GM18505 (cell line): ENCODE results near the gene ARL5B.

Experiments
- ATAC-seq: cut with Tn5 transposase; IDR thresholded peaks from one replicate; pipeline ENCODE4 v1.9.1; 2021; ENCODE audit not compliant: unreplicated experiment
- POLR2A ChIP-seq: IDR thresholded peaks from 4 replicates; pipeline ENCODE4 v1.6.1; 2011; ENCODE audit warnings: borderline replicate concordance; ENCODE audit not compliant: insufficient read depth, insufficient read length; ENCODE audit errors: extremely low read depth

Gene ARL5B

DNA sequence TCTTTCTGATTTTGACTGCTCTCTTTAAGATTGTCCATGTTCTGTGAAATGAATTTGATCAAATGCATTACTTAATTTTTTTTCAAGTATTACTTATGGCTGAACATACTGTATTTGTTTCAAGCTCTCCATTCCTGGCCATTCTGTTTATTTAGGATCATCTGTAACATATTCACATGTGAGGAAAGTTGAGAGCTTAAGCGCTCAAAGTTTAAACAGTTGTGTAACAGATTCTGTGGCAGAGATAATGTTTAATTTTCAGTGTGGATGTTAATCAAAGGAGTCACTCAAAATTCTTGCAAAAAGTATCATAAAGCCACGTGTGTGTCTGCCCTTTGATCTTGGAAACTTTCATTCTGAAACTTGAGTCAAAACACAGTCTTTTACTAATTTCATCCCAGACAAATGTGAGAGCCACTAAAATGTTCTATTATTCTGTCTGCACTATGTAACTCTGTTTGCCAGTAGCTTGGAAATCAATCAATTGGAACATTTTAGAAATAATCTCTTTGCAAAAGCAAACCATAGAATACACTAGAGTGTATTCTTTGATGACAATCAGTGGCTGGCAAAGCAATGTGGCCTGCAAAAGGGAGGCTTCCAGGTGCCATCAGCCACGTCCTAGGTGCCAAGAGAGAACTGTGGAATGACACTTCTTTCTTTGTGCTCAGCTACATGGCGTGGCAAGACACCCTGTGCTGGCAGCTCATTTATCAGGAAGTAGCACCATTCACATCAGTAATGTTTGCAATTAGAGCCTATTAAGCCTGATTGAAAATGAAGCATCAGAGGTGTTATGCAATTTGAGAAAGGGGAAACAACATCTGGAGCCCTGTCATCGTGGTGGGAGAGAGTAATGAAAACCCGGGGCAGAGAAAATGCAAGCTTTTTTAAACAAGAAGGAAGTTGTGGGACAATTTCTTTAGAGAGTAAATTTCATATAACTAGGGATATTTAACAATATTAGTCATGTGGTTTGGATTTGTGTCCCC, 40.9 kb downstream of the ARL5B start:
- no peak for TF ChIP-seq POLR2A
- ATAC-seq, result no peak

DNA sequence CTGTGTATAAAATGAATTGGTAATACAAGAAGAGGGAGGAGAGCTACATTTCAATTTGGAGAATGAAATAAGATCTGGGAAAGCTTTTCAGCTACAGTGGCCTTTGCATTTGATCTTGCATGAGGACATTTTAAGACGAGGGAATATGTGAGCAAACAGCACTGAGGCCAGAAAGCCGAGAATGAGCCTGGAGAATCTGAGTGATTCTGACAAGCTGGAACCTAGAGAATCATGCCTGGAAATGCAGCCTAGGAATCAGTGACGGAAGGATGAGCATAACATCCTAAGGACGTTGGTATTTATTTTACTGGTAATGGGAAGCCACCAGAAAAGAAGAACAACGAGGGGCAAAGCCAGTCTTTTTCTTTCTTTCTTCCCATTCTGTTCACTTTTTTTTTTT, 44.3 kb downstream of the ARL5B start:
- TF ChIP-seq POLR2A, result no peak
- no peak for ATAC-seq

DNA sequence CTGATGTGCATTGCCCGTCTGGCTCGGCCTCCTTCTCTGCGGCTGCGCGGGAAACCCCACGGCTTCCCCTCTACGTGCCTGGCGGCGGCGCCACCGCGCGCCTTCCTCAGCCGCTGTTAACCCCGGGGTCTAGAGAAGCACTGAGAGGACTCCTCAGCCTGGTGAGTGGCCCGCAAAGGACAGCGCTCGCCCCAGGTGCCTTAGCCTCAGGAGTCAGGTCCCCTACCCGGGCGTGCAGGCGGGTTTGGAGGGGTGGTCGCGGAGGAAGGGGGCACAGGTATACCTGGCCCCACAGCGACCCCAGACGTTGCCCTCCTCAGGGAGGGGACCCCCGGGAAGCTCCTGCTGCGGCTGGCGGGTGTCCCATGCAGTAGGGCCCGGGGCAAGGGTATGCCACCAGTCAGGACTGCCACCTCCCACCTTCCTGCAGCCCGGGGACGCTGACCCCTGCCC, 51.0 kb downstream of the ARL5B start:
- no peak for TF ChIP-seq POLR2A
- no peak for ATAC-seq

DNA sequence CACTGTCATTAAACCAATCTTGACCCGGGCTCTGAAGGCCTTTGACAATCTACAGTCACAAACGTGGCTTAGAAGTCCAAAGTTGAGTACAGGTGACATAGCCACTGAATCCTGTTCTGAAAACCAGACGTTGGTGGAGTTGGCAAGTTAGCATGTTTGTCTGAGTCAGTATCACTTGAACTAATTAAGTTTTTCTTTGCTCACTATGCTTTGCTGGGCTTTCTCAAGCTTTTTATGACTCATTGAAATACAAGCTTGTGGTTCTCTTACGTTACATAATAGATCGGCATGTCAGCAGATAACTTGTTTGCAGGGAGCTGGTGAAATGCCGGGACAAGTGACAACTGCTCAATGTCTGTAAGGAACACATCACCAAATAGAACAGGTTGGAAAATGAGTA, 53.8 kb downstream of the ARL5B start:
- TF ChIP-seq POLR2A, result no peak
- ATAC-seq, result no peak

DNA sequence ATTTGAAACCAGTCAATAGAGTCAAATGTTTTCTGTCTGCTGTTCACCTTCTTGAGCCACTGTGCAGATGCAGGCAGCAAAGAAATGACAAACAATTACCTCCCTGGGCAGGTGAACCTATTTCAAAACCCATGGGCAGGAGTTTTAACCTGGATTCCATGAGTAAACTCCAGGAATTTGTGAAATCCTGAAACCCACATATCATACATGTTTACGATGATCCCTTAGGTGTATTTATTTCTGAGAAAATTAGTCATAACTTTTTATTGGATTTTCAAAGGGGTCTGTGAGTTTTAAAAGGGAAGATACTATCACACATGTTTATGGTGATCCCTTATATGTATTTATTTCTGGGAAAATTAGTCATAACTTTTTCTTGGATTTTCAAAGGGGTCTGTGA, 59.8 kb downstream of the ARL5B start:
- ATAC-seq, result no peak
- no peak for TF ChIP-seq POLR2A

DNA sequence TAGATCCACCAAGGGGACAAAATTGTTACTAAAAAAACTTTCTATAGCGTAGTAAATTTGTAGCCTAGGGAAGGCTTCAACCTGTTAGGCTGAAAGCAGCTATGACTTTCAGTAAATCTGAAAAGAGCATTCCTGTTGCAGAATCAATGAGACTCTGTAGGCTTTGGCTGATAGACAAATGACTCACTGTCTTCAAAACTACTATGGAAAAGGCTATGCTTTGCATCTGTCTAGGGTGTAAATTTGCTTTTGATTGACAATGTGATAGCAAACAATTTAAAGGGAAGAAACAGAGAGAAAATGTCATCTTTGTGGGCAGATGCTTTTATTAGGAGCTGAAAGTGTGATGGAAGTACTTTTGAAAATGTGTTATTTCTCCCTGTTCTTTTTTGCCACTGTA, 60.6 kb downstream of the ARL5B start:
- ATAC-seq, result no peak
- no peak for TF ChIP-seq POLR2A

DNA sequence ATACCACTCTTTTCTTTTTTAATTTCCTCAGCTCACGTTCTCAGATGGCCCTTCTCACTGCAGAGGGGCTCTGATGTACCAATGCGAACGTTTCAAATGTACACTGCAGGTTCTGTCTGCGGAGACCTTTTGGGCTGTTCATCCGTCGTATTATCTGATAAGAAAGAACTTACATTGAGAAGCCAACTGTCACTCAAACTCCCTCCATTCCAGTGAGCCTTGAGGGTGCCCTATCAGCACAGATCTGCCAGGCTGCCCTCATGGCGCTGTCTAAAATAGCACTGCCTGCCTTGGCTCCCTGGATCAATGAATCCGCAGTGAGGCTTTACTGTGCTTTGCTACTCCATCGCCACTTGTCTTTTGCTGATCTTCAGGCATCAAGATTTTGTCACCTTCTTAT, 61.8 kb downstream of the ARL5B start:
- ATAC-seq, result no peak
- no peak for TF ChIP-seq POLR2A

DNA sequence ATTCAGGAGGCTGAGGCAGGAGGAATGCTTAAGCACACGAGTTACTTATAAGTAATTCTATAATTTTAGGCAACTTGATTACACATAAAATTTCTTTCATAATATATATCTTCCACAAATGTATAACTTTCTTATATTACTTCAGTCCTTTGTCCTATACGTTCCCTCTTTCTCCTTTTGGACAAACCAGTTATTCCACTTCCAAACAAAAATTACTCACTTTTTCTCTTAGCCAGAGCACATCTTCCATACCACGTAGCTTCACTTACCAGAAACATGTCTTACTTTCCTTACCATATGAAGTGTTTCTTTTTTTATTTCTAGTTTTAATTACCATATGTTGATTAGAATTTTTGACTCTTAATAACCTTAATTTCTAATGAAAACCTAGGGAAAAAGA, 64.6 kb downstream of the ARL5B start:
- no peak for ATAC-seq
- TF ChIP-seq POLR2A, result no peak
